Jurkat, Clone E6-1 (cell line): Measurements from ENCODE around the gene KRTAP27-1. TPM values are rescaled to one million over a fixed set of nuclear protein-coding genes. Genes with fewer than 3 reads are reported as not detected.

Experiments used
- DNase-seq: peaks from one replicate; pipeline ENCODE4 v3.0.0-alpha.2; 2011; ENCODE audit warnings: low read depth, low spot score
- H3K4me3 ChIP-seq: 2 replicates; pipeline ENCODE4 v1.5.1; 2011; ENCODE audit warnings: mild to moderate bottlenecking, low read length, control low read depth, moderate library complexity
- polyA plus RNA-seq: library from polyadenylated mRNA; unstranded; fragments of >200 nt; gene quantifications from one replicate; pipeline ENCODE4 v1.2.1, GENCODE V29; 2012; ENCODE audit warnings: missing spikeins; ENCODE audit not compliant: insufficient read length, insufficient read depth

KRTAP27-1 gene
- not detected for polyA plus RNA-seq

DNA sequence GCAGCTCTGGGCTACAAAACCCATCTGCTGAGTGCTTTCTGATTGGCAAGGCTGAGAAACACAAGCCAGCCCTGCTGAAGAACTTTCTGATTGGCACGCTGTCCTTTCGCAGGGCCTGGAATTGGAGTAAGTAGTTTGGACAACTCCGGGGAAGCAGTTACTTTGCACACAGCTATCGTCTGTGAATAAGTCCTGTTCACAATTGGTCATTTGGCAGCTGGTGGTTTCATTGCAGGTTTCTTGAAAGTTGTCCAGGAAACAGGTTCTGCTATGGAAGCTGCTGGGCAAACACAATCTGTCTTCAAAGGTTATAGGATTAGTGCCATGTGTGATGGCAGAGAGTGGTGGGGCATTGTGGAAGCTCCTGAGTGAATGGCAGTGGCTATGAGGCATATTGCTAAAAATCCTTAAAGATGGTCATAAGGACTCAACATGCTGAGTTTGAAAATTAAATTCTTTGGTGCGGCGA is at the start of gene KRTAP27-1:
Gene KRTAP27-1, minus strand, starts transcription at position 419 of the 469 bp plus-strand sequence. Its CDS starts 26 bp downstream, at position 393.
- no peak for DNase-seq
- no peak within 1 kb of the TSS for H3K4me3 ChIP-seq

DNA sequence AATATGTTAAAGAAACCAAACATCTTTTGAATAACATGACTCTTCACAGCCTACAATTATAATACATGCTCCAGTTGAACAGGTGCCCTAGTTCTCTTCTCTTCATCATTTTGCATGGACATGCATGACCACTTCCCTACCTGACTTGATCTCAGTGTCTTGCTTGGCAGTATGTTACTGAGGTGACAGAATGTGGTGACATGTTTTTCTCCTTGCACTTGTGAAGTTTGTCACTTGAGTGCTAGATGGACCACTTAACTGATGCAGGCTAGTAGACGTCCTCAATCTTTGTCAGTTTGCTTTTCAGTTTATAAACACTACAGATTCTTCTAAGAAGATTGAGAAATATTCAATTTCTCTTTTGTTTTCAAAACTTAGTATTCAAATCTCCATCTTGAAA is 44.7 kb upstream of the KRTAP27-1 start:
- DNase-seq, result no peak
- H3K4me3 ChIP-seq, result no peak overlapping the region

GRCh38 chr21:30372139-30372770 is 34.8 kb upstream of the KRTAP27-1 start, which contains the start of gene KRTAP13-2:
Gene KRTAP13-2 (minus strand): TSS chr21:30372271. CDS start chr21:30372213, 58 bp downstream.
- no peak for DNase-seq
- no peak within 1 kb of the TSS for H3K4me3 ChIP-seq

- H3K4me3 ChIP-seq, result no peak overlapping the region
- DNase-seq, result no peak
Measured at GRCh38 chr21:30355906-30356305, 18.4 kb upstream of the KRTAP27-1 start.

DNA sequence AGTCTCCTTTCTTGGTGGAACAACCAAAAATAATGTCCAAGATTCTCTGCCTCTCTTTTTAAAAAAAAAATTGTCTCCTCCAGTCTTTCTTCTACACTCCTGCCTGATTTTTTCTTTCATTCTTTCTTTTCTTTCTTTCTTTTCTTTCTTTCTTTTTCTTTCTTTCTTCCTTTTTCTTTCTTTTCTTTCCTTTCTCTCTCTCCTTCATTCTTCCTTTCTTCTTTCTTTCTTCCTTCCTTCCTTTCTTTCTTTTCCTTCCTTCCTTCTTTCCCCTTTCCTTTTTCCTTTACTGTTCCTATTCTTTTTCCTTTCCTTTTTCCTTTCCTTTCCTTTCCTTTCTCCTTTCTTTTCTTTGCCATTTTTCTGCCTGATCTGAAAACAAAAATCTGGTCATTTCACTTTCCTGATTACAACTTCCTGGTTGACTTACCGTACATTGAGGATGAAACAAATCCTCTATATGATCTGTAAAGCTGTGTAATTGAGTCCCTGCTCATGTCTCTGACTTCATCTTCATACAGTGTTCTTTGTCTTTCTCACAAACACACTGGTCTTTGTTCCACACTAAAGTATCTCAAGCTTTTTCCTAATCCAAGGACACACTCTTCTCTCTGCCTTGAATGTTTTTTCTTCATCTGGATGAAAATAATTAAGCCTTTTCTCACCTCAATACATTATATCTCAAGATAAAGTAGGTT is 17.0 kb upstream of the KRTAP27-1 start:
- DNase-seq, result no peak
- no peak overlapping the region for H3K4me3 ChIP-seq

- no peak for DNase-seq
- no peak overlapping the region for H3K4me3 ChIP-seq
Measured at GRCh38 chr21:30351534-30351933, 14.0 kb upstream of the KRTAP27-1 start.

DNA sequence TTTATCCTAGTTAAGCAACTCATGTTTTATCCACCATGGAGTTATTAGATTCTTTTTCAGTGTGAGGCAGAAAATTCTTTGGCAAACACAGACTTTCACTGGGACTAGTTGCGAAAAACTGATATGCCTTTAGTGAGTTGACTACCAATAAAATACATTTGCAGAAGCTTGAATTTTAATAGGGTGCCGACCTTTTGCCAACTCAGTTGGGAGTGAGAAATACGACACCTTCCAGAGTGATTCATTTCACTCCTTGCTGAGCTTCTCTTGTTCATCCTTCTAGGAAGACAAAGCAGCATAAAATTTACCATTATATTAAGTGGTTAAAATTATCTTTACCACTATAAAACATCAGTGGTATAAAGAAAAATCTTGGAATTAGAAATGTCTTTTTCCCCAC is 12.1 kb upstream of the KRTAP27-1 start:
- H3K4me3 ChIP-seq, result no peak overlapping the region
- no peak for DNase-seq

- no peak for DNase-seq
- no peak within 1 kb of the TSS for H3K4me3 ChIP-seq
Measured at GRCh38 chr21:30348506-30348905, 11.0 kb upstream of the KRTAP27-1 start, which contains the start of gene KRTAP23-1. Gene KRTAP23-1 (minus strand): TSS chr21:30348606. CDS start chr21:30348606, 0 bp downstream.

DNA sequence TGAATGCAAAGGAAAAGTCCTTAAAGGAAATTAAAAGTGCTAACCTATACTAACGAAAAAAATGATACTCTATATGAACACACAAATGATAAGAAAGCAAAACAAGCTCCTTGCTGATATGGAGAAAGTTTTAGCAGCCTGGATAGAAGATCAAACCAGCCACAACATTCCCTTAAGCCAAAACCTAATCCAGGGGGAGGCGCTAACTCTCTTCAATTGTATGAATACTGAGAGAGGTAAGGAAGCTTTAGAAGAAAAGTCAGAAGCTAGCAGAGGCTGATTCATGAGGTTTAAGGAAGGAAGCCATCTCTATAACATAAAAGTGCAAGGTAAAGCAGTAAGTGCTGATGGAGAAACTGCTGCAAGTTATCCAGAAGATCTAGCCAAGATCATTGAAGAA is 7.5 kb upstream of the KRTAP27-1 start:
- DNase-seq, result no peak
- no peak overlapping the region for H3K4me3 ChIP-seq

GRCh38 chr21:30340714-30341573 is 3.5 kb upstream of the KRTAP27-1 start:
- DNase-seq, result peak; percentile 28
- H3K4me3 ChIP-seq, result no peak overlapping the region

DNA sequence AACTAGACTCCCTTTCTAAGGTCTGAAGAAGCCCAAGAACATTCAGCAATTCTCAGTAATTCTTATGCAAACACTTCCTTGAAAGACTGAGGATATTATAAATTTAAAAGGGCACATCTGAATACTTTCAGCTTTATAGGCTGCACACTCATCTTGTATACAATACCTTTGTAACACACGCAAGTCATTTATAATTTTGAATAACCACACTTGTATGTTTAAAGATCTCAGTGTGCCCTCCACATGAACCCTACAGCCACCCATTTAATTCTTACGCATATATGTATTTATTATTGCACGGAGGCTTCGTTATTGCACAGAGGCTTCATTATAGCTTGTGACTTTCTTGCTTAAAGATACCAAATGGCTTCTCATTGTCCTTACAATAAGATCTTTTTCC is 1.2 kb upstream of the KRTAP27-1 start:
- H3K4me3 ChIP-seq, result no peak overlapping the region
- no peak for DNase-seq

GRCh38 chr21:30337772-30338171 is 278 bp upstream of the KRTAP27-1 start:
- DNase-seq, result no peak
- no peak overlapping the region for H3K4me3 ChIP-seq

DNA sequence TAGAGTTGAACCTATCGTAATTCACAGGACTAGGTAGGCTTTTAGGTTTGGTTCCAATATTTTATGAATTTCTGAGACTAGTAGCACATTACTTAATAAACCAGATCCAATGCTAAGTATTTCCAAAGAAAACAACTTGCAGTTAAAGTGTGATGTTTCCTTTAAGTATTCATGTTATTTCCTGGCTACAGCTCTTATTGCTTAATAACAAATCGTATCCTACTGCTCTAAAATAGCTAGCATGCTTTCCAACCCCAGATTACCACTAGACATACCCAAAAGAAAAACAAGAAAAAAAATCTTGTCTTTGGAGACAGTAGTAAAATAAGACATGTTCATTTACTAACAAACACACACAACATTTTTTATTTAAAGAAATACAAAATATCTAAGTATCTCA is 898 bp downstream of the KRTAP27-1 start:
- H3K4me3 ChIP-seq, result no peak overlapping the region
- DNase-seq, result no peak

DNA sequence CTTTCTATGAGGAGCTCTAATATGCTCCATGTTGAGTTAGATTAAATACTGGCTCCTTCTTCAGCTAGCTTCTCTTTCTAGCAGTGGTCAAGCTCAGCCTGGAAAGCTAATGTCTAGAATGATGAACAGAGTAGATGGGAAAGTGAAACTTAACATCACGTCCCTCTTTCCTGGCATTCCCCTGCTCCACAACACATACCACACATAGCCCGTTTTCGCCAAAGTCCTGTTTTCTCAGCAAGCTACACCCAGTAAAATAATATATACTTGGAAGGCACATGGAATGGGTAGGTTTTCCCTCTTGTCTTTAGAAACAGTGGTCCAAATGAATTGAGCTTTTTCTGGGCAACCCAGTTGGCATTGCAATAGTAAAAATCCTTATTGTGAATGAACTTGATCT is 3.8 kb downstream of the KRTAP27-1 start:
- no peak overlapping the region for H3K4me3 ChIP-seq
- no peak for DNase-seq

DNA sequence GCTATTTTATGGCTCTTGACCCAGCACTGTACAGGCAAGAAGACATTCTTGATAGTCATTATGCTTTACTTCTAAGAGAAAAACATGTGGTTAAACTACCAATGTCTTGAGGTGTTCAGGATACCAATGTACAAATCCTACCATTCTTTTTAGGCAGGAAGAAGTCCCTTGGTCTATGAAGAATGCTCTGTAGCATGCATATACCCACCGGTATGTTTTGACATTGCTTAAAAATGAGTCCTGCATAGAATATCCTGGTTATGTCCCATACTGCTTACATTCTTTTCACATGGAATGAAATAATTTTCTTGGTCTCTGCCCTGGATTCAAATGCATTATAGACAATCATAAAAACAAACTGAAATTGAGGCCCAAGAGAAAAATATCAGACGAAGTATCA is 4.8 kb downstream of the KRTAP27-1 start:
- no peak for DNase-seq

GRCh38 chr21:30329203-30329875 is 8.2 kb downstream of the KRTAP27-1 start:
- DNase-seq, result no peak

More for the DNA sequence above, 4.8 kb downstream of the KRTAP27-1 start:
- no peak overlapping the region for H3K4me3 ChIP-seq

GRCh38 chr21:30326390-30326789 is 11.1 kb downstream of the KRTAP27-1 start:
- no peak overlapping the region for H3K4me3 ChIP-seq
- DNase-seq, result no peak

More at GRCh38 chr21:30329203-30329875, 8.2 kb downstream of the KRTAP27-1 start:
- H3K4me3 ChIP-seq, result no peak overlapping the region

DNA sequence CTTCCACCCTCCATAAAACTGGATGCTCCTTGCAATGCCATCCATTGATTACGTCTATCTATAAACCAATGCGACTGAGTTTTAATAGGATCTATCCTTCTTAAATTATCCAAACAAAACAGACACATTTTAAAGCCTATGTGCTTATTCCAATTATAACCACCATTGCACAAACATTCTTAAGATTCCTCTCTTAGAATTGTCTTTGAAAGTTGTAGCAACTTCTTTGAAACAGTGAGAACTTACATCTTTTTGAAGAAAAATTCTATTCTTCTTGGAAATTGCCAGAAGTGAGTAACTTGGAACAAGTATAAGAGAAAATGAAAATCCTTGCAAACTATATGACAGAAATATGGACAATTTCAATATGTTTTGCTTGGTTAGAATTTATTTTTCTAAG is 17.3 kb downstream of the KRTAP27-1 start, which contains the start of gene KRTAP26-1:
Gene KRTAP26-1, minus strand, starts transcription at position 101 of the 400 bp plus-strand sequence. CDS start 280 bp downstream, outside the sequence.
- no peak for DNase-seq
- H3K4me3 ChIP-seq, result no peak within 1 kb of the TSS

GRCh38 chr21:30315701-30316100 is 21.8 kb downstream of the KRTAP27-1 start:
- H3K4me3 ChIP-seq, result no peak overlapping the region
- no peak for DNase-seq
